ACC112 (cell line): Measurements from ENCODE around the gene NLRP13.
"Not testable (repeated sequence)": the region's sequence is repeated elsewhere in the genome, so short reads cannot be mapped to it uniquely, and the experiment has no call there.

Experiments
- H2AFZ ChIP-seq: fragments of 200-600 bp; sonication (generic); one replicate; pipeline ENCODE4 v1.6.0; 2017; ENCODE audit warnings: antibody characterized with exemption, low read length; ENCODE audit not compliant: unreplicated experiment
- H3K27ac ChIP-seq: fragments of 200-600 bp; sonication (generic); 2 replicates; pipeline ENCODE4 v1.5.1; 2014; ENCODE audit warnings: low read depth, mild to moderate bottlenecking, antibody characterized with exemption, low read length, moderate library complexity
- H3K27me3 ChIP-seq: fragments of 200-600 bp; sonication (generic); 2 replicates; pipeline ENCODE4 v1.6.1; 2014; ENCODE audit warnings: mild to moderate bottlenecking, antibody characterized with exemption, low read length, moderate library complexity, mixed read lengths; ENCODE audit not compliant: insufficient read depth
- H3K36me3 ChIP-seq: fragments of 200-600 bp; sonication (generic); 2 replicates; pipeline ENCODE4 v1.6.1; 2016; ENCODE audit warnings: mild to moderate bottlenecking, antibody characterized with exemption, low read length, moderate library complexity, mixed read lengths; ENCODE audit not compliant: insufficient read depth
- H3K4me1 ChIP-seq: fragments of 200-600 bp; sonication (generic); one replicate; pipeline ENCODE4 v1.6.1; 2016; ENCODE audit warnings: low read length, mixed read lengths; ENCODE audit not compliant: insufficient read depth, unreplicated experiment, control insufficient read depth
- H3K4me3 ChIP-seq: fragments of 200-600 bp; sonication (generic); 2 replicates; pipeline ENCODE4 v1.5.1; 2014; ENCODE audit warnings: mild to moderate bottlenecking, low read depth, low read length
- H3K79me2 ChIP-seq: fragments of 200-600 bp; sonication (generic); one replicate; pipeline ENCODE4 v1.6.0; 2016; ENCODE audit warnings: low read length; ENCODE audit not compliant: control insufficient read depth, unreplicated experiment, insufficient read depth

Gene NLRP13

GRCh38 chr19:55935206-55935605 is 3.1 kb upstream of the NLRP13 start:
- H3K79me2 ChIP-seq = no peaks in the 10 kb centered on the region

GRCh38 chr19:55930996-55931515 is 1.1 kb downstream of the NLRP13 start:
- Histone ChIP-seq H2AFZ (no peak overlapping the region), H3K27me3 (no peaks in the 10 kb centered on the region), H3K4me3 (no peak overlapping the region), H3K79me2 (no peaks in the 10 kb centered on the region), H3K36me3 (no peaks in the 10 kb centered on the region), H3K4me1 (no peaks in the 10 kb centered on the region), H3K27ac (no peak overlapping the region)

More at GRCh38 chr19:55935206-55935605, 3.1 kb upstream of the NLRP13 start:
- no peaks in the 10 kb centered on the region for H3K27me3 ChIP-seq
- no peaks in the 10 kb centered on the region for H3K36me3 ChIP-seq
- no peak overlapping the region for H3K4me3 ChIP-seq
- no peaks in the 10 kb centered on the region for H3K4me1 ChIP-seq
- no peak overlapping the region for H3K27ac ChIP-seq
- no peak overlapping the region for H2AFZ ChIP-seq

- not testable (repeated sequence) for H3K36me3 ChIP-seq, H3K79me2 ChIP-seq, H3K4me3 ChIP-seq, H3K4me1 ChIP-seq, H3K27ac ChIP-seq, H3K27me3 ChIP-seq, H2AFZ ChIP-seq
Measured at GRCh38 chr19:55929258-55929657, 2.9 kb downstream of the NLRP13 start.

GRCh38 chr19:55927991-55928390 is 4.1 kb downstream of the NLRP13 start:
- Histone ChIP-seq H3K27ac (no peak overlapping the region), H2AFZ (no peak overlapping the region), H3K36me3 (no peaks in the 10 kb centered on the region), H3K27me3 (no peaks in the 10 kb centered on the region), H3K4me3 (no peak overlapping the region), H3K4me1 (no peaks in the 10 kb centered on the region), H3K79me2 (no peaks in the 10 kb centered on the region)

GRCh38 chr19:55923556-55923955 is 8.6 kb downstream of the NLRP13 start:
- no peaks in the 10 kb centered on the region for H3K4me1 ChIP-seq

GRCh38 chr19:55913643-55914268 is 18.4 kb downstream of the NLRP13 start:
- H3K4me3 ChIP-seq = no peak overlapping the region
- no peaks in the 10 kb centered on the region for H3K4me1 ChIP-seq
- no peaks in the 10 kb centered on the region for H3K79me2 ChIP-seq
- H3K36me3 ChIP-seq = no peaks in the 10 kb centered on the region
- no peak overlapping the region for H2AFZ ChIP-seq
- H3K27me3 ChIP-seq = no peaks in the 10 kb centered on the region
- no peak overlapping the region for H3K27ac ChIP-seq

More at GRCh38 chr19:55923556-55923955, 8.6 kb downstream of the NLRP13 start:
- Histone ChIP-seq H2AFZ (no peak overlapping the region), H3K4me3 (no peak overlapping the region), H3K27ac (no peak overlapping the region), H3K36me3 (no peaks in the 10 kb centered on the region), H3K27me3 (no peaks in the 10 kb centered on the region), H3K79me2 (no peaks in the 10 kb centered on the region)

- Histone ChIP-seq H3K27ac (no peak overlapping the region), H3K79me2 (no peaks in the 10 kb centered on the region), H3K4me1 (no peaks in the 10 kb centered on the region), H3K4me3 (no peak overlapping the region), H3K36me3 (no peaks in the 10 kb centered on the region), H3K27me3 (no peaks in the 10 kb centered on the region), H2AFZ (no peak overlapping the region)
Measured at GRCh38 chr19:55912916-55913315, 19.2 kb downstream of the NLRP13 start.

- Histone ChIP-seq H3K79me2 (no peaks in the 10 kb centered on the region), H3K4me1 (no peaks in the 10 kb centered on the region), H3K27ac (no peak overlapping the region), H3K27me3 (no peaks in the 10 kb centered on the region), H2AFZ (no peak overlapping the region), H3K36me3 (no peaks in the 10 kb centered on the region), H3K4me3 (no peak overlapping the region)
Measured at GRCh38 chr19:55909801-55910200, 22.3 kb downstream of the NLRP13 start.

GRCh38 chr19:55907746-55908145 is 24.4 kb downstream of the NLRP13 start:
- Histone ChIP-seq H3K27me3 (no peaks in the 10 kb centered on the region), H3K4me1 (no peaks in the 10 kb centered on the region), H3K27ac (no peak overlapping the region), H3K79me2 (no peaks in the 10 kb centered on the region), H3K4me3 (no peak overlapping the region), H3K36me3 (no peaks in the 10 kb centered on the region), H2AFZ (no peak overlapping the region)

GRCh38 chr19:55907286-55907685 is 24.9 kb downstream of the NLRP13 start:
- H3K4me3 ChIP-seq = no peak overlapping the region
- no peaks in the 10 kb centered on the region for H3K27me3 ChIP-seq
- no peaks in the 10 kb centered on the region for H3K4me1 ChIP-seq
- H3K27ac ChIP-seq = no peak overlapping the region
- H3K79me2 ChIP-seq = no peaks in the 10 kb centered on the region
- H3K36me3 ChIP-seq = no peaks in the 10 kb centered on the region
- H2AFZ ChIP-seq = no peak overlapping the region

GRCh38 chr19:55902080-55902751 is 29.9 kb downstream of the NLRP13 start:
- no peaks in the 10 kb centered on the region for H3K27me3 ChIP-seq

More at GRCh38 chr19:55902080-55902751, 29.9 kb downstream of the NLRP13 start:
- Histone ChIP-seq H3K4me3 (no peak overlapping the region), H3K4me1 (no peaks in the 10 kb centered on the region), H3K36me3 (no peaks in the 10 kb centered on the region), H3K27ac (no peak overlapping the region), H2AFZ (no peak overlapping the region), H3K79me2 (no peaks in the 10 kb centered on the region)
